Ovary (tissue), 3 donors: ENCODE results near the gene KIAA1217.

ENCODE experiments used
- POLR2A ChIP-seq: fragments of 450-650 bp; IDR thresholded peaks from one replicate; pipeline ENCODE4 v1.6.1; 2017; ENCODE audit warnings: antibody characterized with exemption, mild to moderate bottlenecking, moderate library complexity
- TF ChIP-seq, protein P1 (sequence below), 3 donors: fragments of 450-650 bp in 2 of 3; fragments of 200-600 bp in 1 of 3; IDR thresholded peaks; one replicate each; pipeline versions ENCODE4 v1.5.1 to v1.8.0; 2016 to 2022; ENCODE audit warnings: antibody characterized with exemption in 3 of 3, mild to moderate bottlenecking in 1 of 3
- donor health status: DM: no; HTN: no; CAD: no.

DNA sequence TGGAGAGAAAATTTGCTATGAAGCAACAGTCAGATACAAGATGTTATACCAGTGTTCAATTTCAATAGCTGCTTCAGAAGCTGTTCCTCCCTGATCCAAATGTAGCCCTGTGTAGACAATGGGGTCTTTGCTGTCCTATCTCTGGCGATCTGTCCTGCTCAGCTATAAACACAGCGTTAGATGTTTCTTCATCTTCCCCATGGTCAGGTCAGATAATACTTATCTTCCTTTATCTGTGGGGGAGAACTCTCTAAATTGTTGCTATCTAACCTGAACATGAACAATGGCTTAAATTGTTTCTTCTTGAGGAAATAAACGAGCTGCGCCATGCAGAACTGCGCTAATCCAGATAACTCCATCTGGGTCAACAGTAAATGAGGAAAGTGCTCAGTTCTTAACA is 15.6 kb upstream of the KIAA1217 start:
- TF ChIP-seq, protein P1, sequence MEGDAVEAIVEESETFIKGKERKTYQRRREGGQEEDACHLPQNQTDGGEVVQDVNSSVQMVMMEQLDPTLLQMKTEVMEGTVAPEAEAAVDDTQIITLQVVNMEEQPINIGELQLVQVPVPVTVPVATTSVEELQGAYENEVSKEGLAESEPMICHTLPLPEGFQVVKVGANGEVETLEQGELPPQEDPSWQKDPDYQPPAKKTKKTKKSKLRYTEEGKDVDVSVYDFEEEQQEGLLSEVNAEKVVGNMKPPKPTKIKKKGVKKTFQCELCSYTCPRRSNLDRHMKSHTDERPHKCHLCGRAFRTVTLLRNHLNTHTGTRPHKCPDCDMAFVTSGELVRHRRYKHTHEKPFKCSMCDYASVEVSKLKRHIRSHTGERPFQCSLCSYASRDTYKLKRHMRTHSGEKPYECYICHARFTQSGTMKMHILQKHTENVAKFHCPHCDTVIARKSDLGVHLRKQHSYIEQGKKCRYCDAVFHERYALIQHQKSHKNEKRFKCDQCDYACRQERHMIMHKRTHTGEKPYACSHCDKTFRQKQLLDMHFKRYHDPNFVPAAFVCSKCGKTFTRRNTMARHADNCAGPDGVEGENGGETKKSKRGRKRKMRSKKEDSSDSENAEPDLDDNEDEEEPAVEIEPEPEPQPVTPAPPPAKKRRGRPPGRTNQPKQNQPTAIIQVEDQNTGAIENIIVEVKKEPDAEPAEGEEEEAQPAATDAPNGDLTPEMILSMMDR (IDR thresholded peaks at IDR 0.05) = no peak
- no peak for TF ChIP-seq POLR2A
